NCI-H2171 treated with DMSO at 0.1 percent for 48 hours (cell line): ENCODE measurements around the gene DUSP2.

Experiments
- DNase-seq: peaks from one replicate; lab custom pipeline; 2025; lab: John Stamatoyannopoulos, UW

DUSP2 gene

GRCh38 chr2:96131152-96131812, 14.0 kb downstream of the DUSP2 start:
- DNase-seq, result no peak

GRCh38 chr2:96130483-96130882, 14.8 kb downstream of the DUSP2 start:
- no peak for DNase-seq

- no peak for DNase-seq
These were observed 15.6 kb downstream of the DUSP2 start for GRCh38 chr2:96129528-96130120.

- DNase-seq, result no peak
These were observed 16.8 kb downstream of the DUSP2 start for GRCh38 chr2:96128456-96128855.

- DNase-seq, result no peak
These were observed 20.6 kb downstream of the DUSP2 start for GRCh38 chr2:96124406-96125265.

- no peak for DNase-seq
These were observed 21.3 kb downstream of the DUSP2 start for GRCh38 chr2:96123936-96124335.

GRCh38 chr2:96123290-96123689, 21.9 kb downstream of the DUSP2 start:
- DNase-seq, result no peak

GRCh38 chr2:96122391-96122790, 22.8 kb downstream of the DUSP2 start:
- no peak for DNase-seq

GRCh38 chr2:96121414-96121813, 23.8 kb downstream of the DUSP2 start:
- no peak for DNase-seq

GRCh38 chr2:96120991-96121390, 24.2 kb downstream of the DUSP2 start:
- no peak for DNase-seq

GRCh38 chr2:96120091-96120720, 25.0 kb downstream of the DUSP2 start:
- no peak for DNase-seq

GRCh38 chr2:96119389-96119751, 25.9 kb downstream of the DUSP2 start:
- no peak for DNase-seq

GRCh38 chr2:96118698-96119388, 26.4 kb downstream of the DUSP2 start:
- no peak for DNase-seq

GRCh38 chr2:96117701-96118588, 27.3 kb downstream of the DUSP2 start:
- no peak for DNase-seq

GRCh38 chr2:96116879-96117533, 28.2 kb downstream of the DUSP2 start:
- DNase-seq, result peak; percentile 34

- peak; percentile 64 for DNase-seq
These were observed 28.8 kb downstream of the DUSP2 start, which contains the start of gene ADRA2B for GRCh38 chr2:96116424-96116878. Gene ADRA2B, minus strand, starts transcription at chr2:96116571. Its CDS starts 422 bp downstream, at chr2:96116149.

GRCh38 chr2:96115631-96116423, 29.4 kb downstream of the DUSP2 start:
- DNase-seq, result no peak

- DNase-seq, result no peak
These were observed 30.2 kb downstream of the DUSP2 start for GRCh38 chr2:96114903-96115581.

- no peak for DNase-seq
These were observed 30.7 kb downstream of the DUSP2 start for GRCh38 chr2:96114546-96114902.
